Endometrial microvascular endothelial cells (primary cell): Measurements from ENCODE around the gene ALPP. TPM values are rescaled to one million over a fixed set of nuclear protein-coding genes. Genes with fewer than 3 reads are reported as not detected.

Source experiments
- in situ Hi-C: cut with HindIII; loops from 2 replicates; pipeline ENCODE4 v1.10.0; 2017; ENCODE audit warnings: low sequenced_read_pairs, low pct_unique_long_range_greater_than_20kb; ENCODE audit errors: inconsistent ontology term
- total RNA-seq: library from RNA; depleted of rRNA; stranded (reverse); fragments of >200 nt; gene quantifications from one replicate; pipeline ENCODE4 v1.2.3, GENCODE V29; 2015; ENCODE audit errors: inconsistent ontology term

Gene ALPP
- total RNA-seq, 1 donor from 2014 or later, result not detected

DNA sequence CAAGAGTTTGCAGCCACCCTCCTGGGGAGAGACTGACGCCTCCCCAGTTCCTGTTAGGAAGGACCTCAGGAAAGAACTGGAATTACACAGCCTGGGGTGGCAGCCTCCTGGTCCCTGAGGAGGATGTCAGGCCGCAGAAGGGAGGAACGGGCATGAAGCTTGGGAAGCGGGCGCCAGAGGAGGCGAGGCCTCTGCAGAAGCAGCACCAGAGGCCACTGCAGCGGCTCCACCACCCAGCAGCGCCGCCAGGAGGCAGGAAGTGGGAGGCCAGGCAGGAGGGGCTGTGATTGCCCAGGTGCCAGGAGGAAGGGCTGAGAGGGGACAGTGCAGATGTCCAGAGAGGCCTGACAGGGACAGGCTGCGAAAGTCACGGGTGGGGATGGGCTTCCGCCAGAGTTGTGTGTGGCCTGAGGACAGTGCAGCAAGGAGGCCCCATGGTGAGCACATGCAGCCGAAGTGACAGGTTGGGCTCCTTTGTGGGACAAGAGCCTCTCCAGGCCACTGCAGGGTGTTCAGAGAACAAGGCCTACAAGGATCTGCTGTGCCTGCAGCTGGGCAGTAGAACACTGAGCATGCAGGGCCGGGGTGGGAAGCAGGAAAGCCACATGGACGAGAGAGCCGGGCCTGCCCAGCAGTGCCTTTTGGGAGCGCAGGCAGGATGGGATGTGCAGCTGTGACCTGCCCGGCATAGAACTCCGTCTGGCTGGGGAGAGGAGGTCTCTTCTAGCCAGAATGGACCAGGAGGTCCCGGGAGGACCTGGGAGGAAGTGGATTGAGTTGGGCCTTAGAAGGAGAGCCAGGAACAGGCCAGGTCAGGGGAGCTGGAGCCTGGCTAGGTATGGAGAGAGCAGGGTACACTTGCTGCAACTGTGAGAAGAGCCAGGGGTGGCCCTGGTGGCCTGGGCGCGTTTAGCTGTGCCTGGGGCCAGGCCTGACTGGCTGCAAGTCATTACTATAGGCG lies 39.1 kb upstream of the ALPP start:
- in situ Hi-C loops, result no loop called here

DNA sequence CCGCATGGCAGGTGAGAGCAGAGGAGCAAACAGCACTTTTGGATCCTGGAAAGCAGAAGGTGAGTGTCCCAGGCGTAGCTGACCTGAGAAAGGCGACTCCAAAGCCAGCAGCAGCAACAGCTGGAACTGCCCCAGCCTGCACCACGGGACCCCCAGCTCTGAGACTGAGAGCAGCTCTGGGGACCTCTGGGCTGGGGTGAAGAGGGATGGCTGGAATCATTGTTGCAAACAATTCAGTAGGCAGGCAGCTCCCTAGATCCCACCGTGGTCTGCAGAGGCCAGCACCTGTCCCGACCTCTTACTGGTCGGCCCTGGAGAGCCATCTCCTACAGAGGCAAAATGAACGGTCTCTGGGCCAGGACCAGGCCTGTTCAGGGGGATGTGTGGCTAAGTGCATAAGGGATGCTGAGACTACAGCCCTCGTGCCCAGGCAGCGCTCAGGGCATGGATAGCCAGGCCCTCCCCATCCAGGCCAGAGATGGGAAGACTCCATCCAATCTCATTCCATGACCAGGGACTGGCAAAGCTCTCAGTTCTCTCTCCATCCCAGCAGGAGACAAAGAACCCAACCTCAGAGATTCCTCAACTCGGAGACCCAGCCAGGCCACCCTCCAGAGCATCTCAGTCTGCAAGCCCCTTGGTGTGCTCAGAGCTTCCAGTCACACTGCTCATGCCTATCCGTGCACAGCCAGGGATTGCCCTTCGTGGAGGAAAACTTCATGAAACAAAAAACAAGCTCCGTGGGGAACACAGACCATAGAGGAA lies 38.2 kb upstream of the ALPP start:
- in situ Hi-C loops, result no loop called here

DNA sequence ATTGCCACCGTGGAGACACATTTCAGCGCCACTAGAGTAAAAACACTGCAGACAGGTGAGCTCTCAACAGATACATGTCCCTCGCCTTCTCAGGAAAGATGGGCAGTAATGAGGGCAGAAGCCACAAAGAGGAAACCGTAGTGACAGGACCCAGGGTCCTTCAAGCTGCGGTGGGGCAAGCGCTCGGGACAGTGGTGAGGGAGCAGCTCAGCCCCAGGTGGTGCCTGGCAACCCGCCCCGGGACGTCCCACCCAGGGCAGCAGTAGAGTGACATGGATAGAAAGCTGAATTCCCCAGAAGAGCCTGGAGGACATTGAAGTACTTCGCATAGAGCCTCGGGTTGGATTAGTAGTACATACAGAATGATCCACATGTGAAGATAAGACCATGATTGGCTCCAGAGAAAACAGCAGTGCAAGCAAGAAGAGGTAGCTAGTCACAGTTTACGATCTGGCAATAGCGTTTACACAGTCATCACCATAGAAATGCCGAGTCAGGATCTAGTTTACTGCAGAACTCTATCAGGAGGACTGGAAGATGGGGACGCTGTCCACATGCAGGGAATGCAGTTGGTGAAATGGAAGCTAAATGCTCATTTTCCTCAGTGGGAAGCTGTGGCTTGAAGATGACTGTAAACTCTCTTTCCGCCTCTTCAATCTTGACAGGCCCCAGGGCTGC lies 37.4 kb upstream of the ALPP start:
- in situ Hi-C loops, result no loop called here

DNA sequence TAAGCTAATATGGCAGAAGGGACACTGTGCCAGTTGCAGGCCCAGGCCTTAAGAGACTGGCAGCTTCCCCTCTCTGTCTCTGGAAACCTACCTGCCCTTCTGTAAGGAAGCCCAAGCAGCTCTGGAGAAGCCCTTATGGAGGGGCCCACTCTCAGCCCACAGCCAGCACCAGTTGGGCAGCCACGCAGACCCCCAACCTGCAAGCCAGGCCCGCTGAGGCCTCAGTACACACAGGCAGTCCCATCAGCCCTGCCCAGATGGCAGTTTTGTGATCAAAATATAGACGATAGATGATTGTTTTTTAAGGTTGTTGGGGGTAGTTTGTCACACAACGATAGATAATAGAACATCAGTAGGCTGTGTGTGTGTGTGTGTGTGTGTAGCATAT lies 36.8 kb upstream of the ALPP start:
- in situ Hi-C loops, result no loop called here

DNA sequence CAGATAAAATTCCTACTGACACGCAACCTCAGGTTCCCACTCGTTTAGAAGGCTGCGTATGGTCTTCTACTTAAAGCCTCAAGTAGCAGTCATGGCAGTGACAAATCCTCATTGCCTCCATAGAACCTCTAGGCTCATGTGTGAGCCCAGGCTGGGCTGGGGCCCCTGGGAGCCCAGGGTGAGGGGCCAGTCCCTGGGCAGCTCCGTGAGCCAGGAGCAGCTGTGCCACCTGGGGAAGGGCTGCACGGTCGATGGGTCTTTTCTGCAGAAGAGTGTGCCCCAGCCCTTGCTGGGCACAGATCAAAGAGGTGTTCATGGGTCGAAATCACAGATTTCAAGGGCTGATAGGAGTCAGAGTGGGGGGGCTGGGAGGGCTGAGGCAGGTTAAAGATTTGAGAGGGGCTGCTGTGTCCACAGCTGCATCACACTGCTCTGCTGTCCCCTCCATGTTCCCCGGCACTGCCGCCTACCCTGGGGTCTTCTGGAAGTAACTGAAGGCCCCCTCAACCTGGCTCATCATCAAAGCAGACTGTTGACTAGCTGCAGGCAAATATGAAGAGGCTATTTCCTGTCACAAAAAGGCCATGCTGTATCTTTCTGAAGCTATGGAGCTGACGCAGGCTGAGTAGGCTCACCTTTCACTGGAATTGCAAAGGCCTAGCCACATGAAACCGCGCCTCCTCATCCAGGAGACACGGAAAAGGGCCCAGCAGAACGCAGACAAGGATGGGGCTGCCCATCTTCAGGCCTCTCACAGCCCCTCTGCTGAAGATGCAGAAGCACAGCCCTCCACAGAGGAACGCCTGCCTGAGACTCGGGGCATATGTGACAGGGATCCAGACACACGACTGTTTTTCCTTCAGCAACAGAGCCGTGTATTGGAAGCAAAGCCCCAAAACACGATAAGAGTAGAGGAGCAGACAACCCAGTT lies 35.7 kb upstream of the ALPP start:
- in situ Hi-C loops, result no loop called here

DNA sequence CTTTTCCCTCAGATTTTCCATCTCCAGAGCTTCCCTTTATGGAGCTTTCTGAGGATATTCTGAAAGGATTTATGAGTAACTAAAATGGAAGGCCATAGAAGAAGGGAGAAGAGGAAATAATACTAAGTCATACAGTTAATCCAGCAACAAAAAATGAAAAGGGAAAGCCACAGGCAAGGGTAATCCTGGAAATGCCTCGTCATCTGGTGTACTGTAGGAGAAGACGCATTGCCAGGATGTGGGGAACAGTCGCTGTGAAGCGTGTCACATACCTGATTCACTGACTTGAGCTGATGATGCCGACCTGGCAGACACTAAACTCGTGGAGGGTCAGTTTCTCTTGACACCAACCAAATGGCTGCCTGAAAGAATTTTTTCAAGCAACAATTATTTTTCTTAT lies 34.7 kb upstream of the ALPP start:
- in situ Hi-C loops, result no loop called here

DNA sequence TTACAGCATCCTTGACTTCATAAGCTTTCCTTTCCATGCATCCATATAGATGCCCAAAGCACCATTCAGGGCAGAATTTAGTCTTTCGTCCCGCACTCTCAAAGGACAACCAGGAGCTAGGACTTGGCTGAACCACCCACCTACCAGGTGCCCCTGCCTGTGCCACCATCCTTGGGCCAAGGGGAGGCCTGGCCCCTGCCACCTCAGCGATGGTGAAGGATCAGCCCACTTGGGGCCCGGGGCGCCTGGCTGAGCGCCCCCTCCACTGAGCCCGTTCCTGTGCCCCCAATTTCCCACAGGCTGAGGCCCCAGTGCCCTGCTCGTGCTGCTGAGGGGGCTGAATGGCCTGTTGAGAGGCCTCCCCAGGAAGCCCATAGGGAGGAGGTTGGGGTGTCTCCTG lies 33.3 kb upstream of the ALPP start:
- in situ Hi-C loops, result no loop called here

DNA sequence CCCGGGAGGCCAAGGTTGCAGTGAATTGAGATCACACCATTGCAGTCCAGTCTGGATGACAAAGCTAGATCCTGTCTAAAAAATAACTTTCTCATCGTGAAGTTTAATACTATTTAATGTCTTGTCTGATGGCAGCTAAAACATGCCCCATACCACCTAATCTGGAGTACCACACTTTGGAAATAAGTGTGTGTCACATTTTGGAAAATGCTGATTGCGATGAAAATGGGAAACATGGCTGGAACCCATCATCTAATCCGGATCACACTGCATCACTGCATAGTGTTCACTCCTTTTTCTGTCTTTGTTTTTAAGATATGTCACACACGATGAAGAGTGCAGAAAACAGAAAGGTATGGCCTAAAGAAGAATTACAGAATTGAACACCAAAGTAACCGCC lies 31.2 kb upstream of the ALPP start:
- in situ Hi-C loops, result no loop called here

DNA sequence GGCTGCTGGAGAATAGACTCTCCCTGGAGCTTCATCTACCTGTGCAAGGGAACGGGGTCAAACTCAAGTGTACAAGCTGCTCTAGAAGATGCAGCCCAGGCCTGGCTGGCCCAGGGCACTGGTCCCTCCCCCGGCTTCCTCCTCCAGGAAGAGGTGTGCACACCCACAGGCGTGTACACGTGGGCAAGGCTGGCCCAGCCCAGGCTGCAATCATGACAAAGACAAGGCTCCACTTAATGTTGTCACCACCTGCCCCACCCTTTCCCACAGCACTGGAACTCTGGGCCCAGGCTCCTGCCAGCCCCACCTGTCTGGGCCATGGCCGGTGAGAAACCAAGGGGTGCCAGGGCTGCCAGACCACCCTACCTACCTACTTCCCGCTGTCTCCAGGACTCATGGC lies 29.6 kb upstream of the ALPP start:
- in situ Hi-C loops, result no loop called here

DNA sequence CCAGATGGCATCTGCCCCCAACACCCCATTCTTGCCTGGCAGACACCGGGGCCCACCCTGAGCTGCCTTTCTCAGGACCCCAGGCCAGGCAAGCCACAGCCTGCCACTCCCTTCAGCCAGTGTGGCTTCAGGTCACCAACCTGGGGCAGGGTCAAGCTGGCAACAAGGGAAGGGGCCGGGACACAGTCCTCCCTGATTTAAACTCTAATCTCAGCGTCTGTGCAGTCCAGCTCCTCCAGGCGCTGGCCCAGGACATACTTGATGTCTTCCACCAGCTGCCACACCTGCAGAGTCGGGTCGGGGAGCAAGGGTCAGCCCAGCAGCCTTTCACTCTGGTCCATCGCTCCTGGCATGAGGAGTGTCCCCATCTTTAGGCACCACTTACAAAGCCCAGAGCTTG lies 29.0 kb upstream of the ALPP start:
- in situ Hi-C loops, result no loop called here

DNA sequence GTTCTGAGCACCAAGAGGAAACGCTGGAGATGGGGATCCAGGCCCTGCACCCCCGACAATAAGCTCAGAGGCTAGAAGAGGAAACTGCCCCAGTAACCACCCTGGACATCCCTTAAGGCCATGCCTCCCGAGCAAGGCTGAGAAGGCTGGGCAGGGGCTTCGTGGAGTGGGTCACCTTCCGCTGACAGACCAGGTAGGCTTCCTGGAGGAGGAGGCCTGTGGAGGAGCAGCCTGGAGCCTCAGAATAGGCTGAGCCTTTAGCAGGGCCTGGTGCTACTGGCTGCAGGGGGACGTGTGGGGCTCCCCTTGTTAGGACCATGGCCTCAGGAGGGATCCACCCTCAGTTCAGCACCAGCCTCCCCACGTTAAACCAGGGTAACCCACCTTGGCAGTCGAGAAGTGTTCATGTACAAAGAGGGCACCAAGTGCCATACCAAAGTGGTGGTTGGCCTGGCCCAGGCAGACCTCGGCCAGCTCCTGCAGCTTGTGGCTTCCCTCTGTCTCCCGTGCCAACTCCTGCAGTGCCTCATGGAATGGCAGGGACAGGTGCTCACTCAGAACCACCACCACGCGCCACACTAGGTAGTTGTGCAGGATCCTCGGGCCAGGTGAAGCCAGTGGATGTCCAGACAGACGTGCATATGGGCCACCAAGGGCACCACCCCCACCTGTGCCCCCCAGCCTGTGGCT lies 28.5 kb upstream of the ALPP start:
- in situ Hi-C loops, result no loop called here

DNA sequence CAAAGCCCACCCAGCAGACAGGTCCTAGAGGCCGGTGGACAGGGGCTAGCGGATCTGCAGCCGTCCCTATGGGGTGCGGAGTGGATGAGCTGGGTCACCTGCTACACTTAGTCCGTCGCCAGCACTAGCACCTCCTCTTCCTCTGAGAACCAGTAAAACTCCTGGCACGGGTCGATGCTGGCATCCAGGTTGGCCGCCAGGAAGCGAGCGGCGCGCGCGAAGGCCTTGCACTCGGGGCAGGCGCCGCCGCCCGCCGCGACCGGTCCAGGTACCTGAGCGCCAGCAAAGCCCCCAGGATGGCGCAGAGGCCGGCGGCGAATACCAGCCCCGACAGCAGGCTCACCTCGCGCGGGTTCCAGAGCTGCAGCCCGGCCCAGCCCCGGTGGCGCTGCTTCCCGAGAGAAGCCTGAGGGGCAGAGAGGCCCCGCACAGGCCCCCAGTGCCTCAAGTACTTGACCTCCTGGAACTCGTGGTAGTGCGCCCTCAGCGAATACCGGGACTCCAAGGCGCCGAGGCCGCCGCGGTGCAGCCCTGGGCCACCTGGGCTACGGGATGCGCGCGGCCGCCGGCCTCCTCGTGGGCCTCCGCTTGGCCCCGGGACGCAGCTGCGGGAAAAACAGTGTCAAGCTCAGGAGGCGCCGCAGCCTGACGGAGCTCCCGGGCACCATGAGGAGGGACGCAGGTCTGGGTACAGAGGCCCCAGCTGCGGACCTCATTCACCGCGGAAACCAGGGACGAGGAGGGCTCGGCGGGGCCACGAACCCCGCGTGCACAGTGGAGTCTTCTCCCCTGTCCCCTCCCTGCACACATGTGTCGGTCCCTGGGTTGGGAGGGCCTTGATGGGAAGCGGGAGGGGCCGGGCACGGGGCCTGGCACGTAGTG lies 27.5 kb upstream of the ALPP start:
- in situ Hi-C loops, result no loop called here

DNA sequence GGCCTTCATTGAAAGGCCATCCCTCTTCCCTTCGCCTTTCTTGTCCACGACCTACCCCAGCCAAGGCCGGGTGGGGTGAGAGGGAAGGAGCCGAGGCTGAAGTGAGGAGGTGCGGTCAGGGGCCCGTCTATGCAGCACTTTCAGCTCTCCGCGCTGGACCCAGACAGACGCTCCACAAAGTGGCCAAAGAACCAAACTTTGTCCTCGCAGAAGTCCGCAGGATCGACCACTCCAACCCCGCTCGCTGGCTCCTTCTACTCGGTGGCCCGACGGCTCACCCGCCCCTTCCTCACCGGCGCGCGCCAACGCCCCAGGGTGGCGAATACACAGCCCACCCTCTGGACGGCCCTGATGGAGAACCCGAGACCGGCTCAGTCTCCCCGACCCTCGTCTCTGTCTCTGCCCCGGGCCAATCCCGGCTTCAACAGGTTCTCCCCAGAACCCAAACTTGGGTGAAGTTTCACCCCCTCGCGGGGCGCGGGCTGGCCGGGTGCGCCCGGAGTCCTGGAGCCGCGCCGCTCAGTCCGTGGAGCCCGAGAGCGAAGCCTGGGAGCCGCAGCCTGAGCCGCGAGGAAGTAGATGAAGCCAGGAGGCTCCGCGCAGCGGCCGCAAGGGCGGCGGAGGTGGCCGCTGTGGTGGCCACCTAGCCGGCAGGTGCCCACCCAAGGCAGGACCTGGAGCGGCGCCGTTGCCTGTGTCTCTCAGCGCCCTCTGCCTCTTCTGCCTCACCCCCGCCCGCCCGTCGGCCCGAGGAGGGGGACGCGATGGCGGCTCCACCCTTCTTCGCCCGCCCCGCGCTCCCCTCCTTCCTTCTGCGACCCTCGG lies 26.7 kb upstream of the ALPP start:
- in situ Hi-C loops, result no loop called here

DNA sequence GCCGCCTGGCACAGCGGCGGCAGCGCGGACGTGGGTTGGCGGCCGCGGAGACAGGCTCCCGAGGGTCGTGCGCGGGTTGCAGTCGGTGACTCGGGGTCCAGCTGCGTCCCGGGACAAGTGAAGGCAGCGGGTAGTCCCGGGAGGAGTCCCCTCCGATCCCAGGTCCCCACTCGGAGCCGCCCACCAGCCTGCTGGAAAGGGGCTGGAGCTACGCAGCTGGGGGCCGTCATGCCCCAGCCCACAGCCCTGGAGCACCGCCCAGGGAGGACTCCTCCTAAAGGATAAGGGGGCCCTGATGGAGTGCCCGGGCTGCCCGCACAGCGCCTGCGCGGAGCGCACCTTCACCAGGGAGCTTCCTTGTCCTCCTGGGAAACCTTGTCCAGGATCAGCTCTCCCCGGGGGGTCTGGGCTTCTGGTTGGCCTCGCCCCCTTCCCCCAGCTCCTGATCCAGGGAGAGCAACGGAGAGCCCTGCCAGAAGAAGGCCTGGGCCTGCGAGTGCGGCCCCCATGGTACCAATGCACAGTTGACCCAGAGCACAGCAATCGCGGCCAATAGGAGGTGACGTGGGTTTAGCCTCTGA lies 25.9 kb upstream of the ALPP start:
- in situ Hi-C loops, result no loop called here

DNA sequence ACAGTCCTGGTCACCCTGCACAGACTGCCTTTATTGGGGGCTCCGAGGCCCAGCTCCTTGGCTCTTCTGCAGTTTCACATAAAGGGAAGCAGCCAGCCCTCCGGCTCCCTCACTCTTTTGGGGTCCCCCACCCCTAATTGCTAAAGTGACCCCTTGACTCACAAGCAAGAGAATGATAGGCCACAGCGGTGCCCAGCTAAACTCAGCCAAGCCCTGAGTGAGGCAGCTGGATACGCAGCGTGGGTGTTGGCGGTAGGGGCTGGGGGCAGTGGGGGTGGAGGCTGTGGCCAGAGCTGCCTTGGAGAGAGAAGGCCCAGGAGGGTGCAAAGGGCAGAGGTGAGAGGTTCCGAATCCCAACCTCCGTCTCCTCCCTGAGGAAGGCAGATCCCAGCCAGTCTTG lies 25.5 kb upstream of the ALPP start:
- in situ Hi-C loops, result no loop called here

DNA sequence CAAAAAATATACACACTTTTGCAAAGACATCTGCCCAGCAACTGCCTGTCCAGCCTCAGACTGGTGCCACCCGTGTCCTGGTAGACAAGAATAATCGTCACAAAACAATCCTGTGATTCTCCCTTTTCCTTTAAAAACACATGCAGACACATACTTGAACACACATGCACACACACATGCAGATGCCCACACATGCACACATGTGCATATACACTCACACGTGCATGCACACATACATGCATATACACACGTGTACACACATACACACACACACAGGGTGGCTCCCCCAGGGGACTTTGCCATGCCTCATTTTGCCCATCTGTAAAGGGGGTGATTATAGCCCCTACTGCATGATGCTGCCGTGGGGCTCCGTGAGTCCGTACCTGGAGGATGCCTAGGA lies 24.9 kb upstream of the ALPP start:
- in situ Hi-C loops, result no loop called here
